Activated CD4-positive, alpha-beta T cell treated with anti-CD3 and anti-CD28 coated beads, Interleukin-2, amount 50 U/mL, for 16 hours (primary cell): ENCODE data around the gene VSTM4.

Experiments
- DNase-seq: peaks from one replicate; pipeline ENCODE4 v3.0.0-alpha.2; 2020

VSTM4 gene

GRCh38 chr10:49141541-49142332 lies 26.4 kb upstream of the VSTM4 start:
- DNase-seq = no peak

- no peak for DNase-seq
These were observed 25.2 kb upstream of the VSTM4 start for GRCh38 chr10:49140304-49141177.

- no peak for DNase-seq
These were observed 24.5 kb upstream of the VSTM4 start for GRCh38 chr10:49139846-49140195.

- no peak for DNase-seq
These were observed 23.9 kb upstream of the VSTM4 start for GRCh38 chr10:49139028-49139845.

- no peak for DNase-seq
These were observed 23.1 kb upstream of the VSTM4 start for GRCh38 chr10:49138361-49138891.

- no peak for DNase-seq
These were observed 21.2 kb upstream of the VSTM4 start for GRCh38 chr10:49136525-49136924.

- DNase-seq = no peak
These were observed 20.4 kb upstream of the VSTM4 start for GRCh38 chr10:49135575-49136313.

GRCh38 chr10:49134327-49134726 lies 19.0 kb upstream of the VSTM4 start:
- DNase-seq = no peak

GRCh38 chr10:49133706-49134248 lies 18.5 kb upstream of the VSTM4 start, which contains the start of gene FAM170B:
FAM170B (minus strand) TSS chr10:49134021; CDS start chr10:49133918, 103 bp downstream.
- DNase-seq = no peak

- no peak for DNase-seq
These were observed 17.0 kb upstream of the VSTM4 start for GRCh38 chr10:49132362-49132737.

- DNase-seq = no peak
These were observed 16.4 kb upstream of the VSTM4 start for GRCh38 chr10:49131507-49132361.

- no peak for DNase-seq
These were observed 14.1 kb upstream of the VSTM4 start for GRCh38 chr10:49129376-49129775.

GRCh38 chr10:49128854-49129253 lies 13.5 kb upstream of the VSTM4 start:
- no peak for DNase-seq

GRCh38 chr10:49123981-49124950 lies 8.9 kb upstream of the VSTM4 start:
- no peak for DNase-seq

GRCh38 chr10:49120911-49121310 lies 5.6 kb upstream of the VSTM4 start:
- no peak for DNase-seq

- DNase-seq = no peak
These were observed 4.4 kb upstream of the VSTM4 start for GRCh38 chr10:49119746-49120145.

GRCh38 chr10:49118430-49119074 lies 3.2 kb upstream of the VSTM4 start:
- DNase-seq = no peak

GRCh38 chr10:49117376-49118070 lies 2.2 kb upstream of the VSTM4 start:
- DNase-seq = no peak
